Keratinocyte (primary cell): ENCODE results near the gene SMIM22. TPM values are rescaled to one million over a fixed set of nuclear protein-coding genes. Genes with fewer than 3 reads are reported as not detected.

Experiments
- DNase-seq: peaks from one replicate; pipeline ENCODE4 v3.0.0-alpha.2; 2011; ENCODE audit warnings: low read depth, missing footprints, low spot score
- FAIRE-seq: peaks from 2 replicates; lab custom pipeline; 2011; peaks lifted over from hg19 to GRCh38; lab: Jason Lieb, UNC
- H2AFZ ChIP-seq: 2 replicates; pipeline ENCODE4 v1.6.0; 2012; ENCODE audit warnings: low read length, control low read depth, inconsistent platforms; ENCODE audit not compliant: control insufficient read depth
- H3K27ac ChIP-seq: 2 replicates; pipeline ENCODE4 v1.5.1; 2011; ENCODE audit warnings: low read length; ENCODE audit not compliant: control insufficient read depth, insufficient read depth
- H3K27me3 ChIP-seq: 3 replicates; pipeline ENCODE4 v1.6.0; 2011; ENCODE audit warnings: low read length; ENCODE audit not compliant: control insufficient read depth, insufficient read depth; ENCODE audit errors: extremely low read depth
- H3K36me3 ChIP-seq, 2 experiments: 2 replicates in 1 of 2; 3 replicates in 1 of 2; pipeline ENCODE4 v1.5.1; 2011; ENCODE audit warnings: low read length in 2 of 2, mild to moderate bottlenecking in 1 of 2; ENCODE audit not compliant: control insufficient read depth in 2 of 2, insufficient read depth in 2 of 2; ENCODE audit errors: extremely low read depth in 1 of 2
- H3K4me1 ChIP-seq: 3 replicates; pipeline ENCODE4 v1.5.1; 2011; ENCODE audit warnings: low read length; ENCODE audit not compliant: control insufficient read depth, insufficient read depth; ENCODE audit errors: extremely low read depth
- H3K4me2 ChIP-seq: 3 replicates; pipeline ENCODE4 v1.6.0; 2011; ENCODE audit warnings: low read depth, low read length; ENCODE audit not compliant: control insufficient read depth, insufficient read depth; ENCODE audit errors: extremely low read depth
- H3K4me3 ChIP-seq, 3 experiments: fragments of 200-600 bp in 1 of 3; sonication (generic) in 1 of 3; 2 replicates in 2 of 3; 3 replicates in 1 of 3; pipeline ENCODE4 v1.5.1; 2011 to 2016; ENCODE audit warnings: low read length in 3 of 3, mild to moderate bottlenecking in 3 of 3, control low read depth in 2 of 3, inconsistent platforms in 1 of 3, low read depth in 1 of 3, mixed read lengths in 1 of 3, mixed run types in 1 of 3, moderate library complexity in 1 of 3; ENCODE audit not compliant: control insufficient read depth in 2 of 3, insufficient read depth in 2 of 3; ENCODE audit errors: extremely low read depth in 1 of 3
- H3K79me2 ChIP-seq: 2 replicates; pipeline ENCODE4 v1.6.0; 2012; ENCODE audit warnings: low read length; ENCODE audit not compliant: control insufficient read depth, insufficient read depth
- H3K9ac ChIP-seq: 3 replicates; pipeline ENCODE4 v1.6.0; 2011; ENCODE audit warnings: low read length; ENCODE audit not compliant: control insufficient read depth, insufficient read depth; ENCODE audit errors: extremely low read depth
- H3K9me1 ChIP-seq: 3 replicates; pipeline ENCODE4 v1.6.0; 2011; ENCODE audit warnings: low read length; ENCODE audit not compliant: control insufficient read depth, insufficient read depth; ENCODE audit errors: extremely low read depth
- H3K9me3 ChIP-seq: 2 replicates; pipeline ENCODE4 v1.5.1; 2012; ENCODE audit warnings: low read depth, low read length; ENCODE audit not compliant: control insufficient read depth
- H4K20me1 ChIP-seq: 3 replicates; pipeline ENCODE4 v1.6.0; 2011; ENCODE audit warnings: low read length; ENCODE audit not compliant: control insufficient read depth, insufficient read depth; ENCODE audit errors: extremely low read depth
- EZH2 ChIP-seq: IDR thresholded peaks from one replicate; pipeline ENCODE4 v1.6.1; 2012; ENCODE audit warnings: inconsistent platforms, mild to moderate bottlenecking, low read length, moderate library complexity
- dilution Hi-C: fragments of 300-500 bp; cut with MboI; formaldehyde crosslinking; loops from one replicate; pipeline ENCODE4 v1.7.0; 2020; ENCODE audit warnings: low sequenced_read_pairs; ENCODE audit not compliant: extremely low pct_ligation_motif_present
- polyA plus RNA-seq, 5 experiments: library from polyadenylated mRNA; depleted of rRNA in 3 of 5; stranded (reverse) in 3 of 5; stranded (forward) in 1 of 5; unstranded in 1 of 5; fragments of >200 nt; gene quantifications; 1 replicate in 1 of 5; 2 replicates in 3 of 5; 3 replicates in 1 of 5; pipeline versions ENCODE4 v1.2.1 to v1.2.3, GENCODE V29; 2011 to 2012; ENCODE audit warnings: missing spikeins in 2 of 5, low read depth in 1 of 5, low replicate concordance in 1 of 5
- TF ChIP-seq, protein P1 (sequence below), 3 experiments: IDR thresholded peaks in 1 of 3; conservative IDR thresholded peaks in 1 of 3; optimal IDR thresholded peaks in 1 of 3; 2 replicates in 2 of 3; 3 replicates in 1 of 3; pipeline versions ENCODE3 to v1.5.1; 2011; ENCODE audit warnings: low read length in 3 of 3, mild to moderate bottlenecking in 3 of 3, moderate library complexity in 2 of 3, control low read depth in 1 of 3, inconsistent platforms in 1 of 3; ENCODE audit not compliant: insufficient read depth in 2 of 3; ENCODE audit errors: extremely low read depth in 1 of 3

Gene SMIM22
- polyA plus RNA-seq, 1 donor (not counting 4 experiments of a cell fraction or from before 2014, with no cell fraction given), result 10.6 TPM

DNA sequence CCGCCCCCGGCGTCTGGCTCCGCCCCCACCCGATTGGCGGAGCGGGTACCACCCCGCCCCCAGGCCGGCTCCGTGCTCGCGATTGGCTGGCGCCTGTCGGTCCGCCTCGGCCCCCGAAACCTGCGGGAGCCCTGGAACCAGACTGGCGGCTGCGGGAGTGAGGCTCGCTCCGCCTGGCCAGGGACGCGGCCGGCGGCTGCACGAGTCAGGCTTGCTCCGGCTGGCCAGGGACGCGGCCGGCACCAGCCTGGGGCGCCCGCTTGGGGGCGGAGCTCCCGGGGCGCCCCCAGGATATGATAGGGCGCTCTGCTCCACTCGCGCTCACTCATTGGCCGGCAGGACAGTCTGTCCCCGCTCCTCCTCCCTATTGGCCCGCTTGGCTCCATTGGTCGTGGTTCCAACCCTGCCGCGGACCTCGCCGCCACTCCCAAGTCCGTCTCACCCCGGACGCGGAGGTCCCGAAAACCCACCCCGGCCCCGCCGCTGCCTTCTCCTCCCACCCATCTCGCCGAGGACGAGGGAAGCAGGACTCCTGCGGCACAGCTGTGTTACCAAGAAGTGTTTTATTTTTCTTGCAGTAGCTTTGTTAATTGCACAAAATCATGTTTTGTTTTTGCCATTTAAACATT, 7.6 kb downstream of the SMIM22 start:
- Histone ChIP-seq H3K4me1 (peaks cover 25% of the 10 kb centered on the region), H3K27me3 (no peaks in the 10 kb centered on the region), H3K79me2 (no peaks in the 10 kb centered on the region), H2AFZ (peak overlapping the region; percentile 56), H3K4me2 (peak overlapping the region; percentile 84), H3K9me1 (no peaks in the 10 kb centered on the region), H4K20me1 (no peaks in the 10 kb centered on the region), H3K9me3 (no peaks in the 10 kb centered on the region), H3K36me3 (peaks cover 13 to 14% of the 10 kb centered on the region in 2 experiments), H3K9ac (peak overlapping the region; percentile 56), H3K4me3 (peak overlapping the region; percentile 58 to 67 (median 66)), H3K27ac (peak overlapping the region; percentile 17)
- peak; percentile 53 for FAIRE-seq
- DNase-seq, result no peak
- TF ChIP-seq EZH2, result no peak
- TF ChIP-seq, protein P1, sequence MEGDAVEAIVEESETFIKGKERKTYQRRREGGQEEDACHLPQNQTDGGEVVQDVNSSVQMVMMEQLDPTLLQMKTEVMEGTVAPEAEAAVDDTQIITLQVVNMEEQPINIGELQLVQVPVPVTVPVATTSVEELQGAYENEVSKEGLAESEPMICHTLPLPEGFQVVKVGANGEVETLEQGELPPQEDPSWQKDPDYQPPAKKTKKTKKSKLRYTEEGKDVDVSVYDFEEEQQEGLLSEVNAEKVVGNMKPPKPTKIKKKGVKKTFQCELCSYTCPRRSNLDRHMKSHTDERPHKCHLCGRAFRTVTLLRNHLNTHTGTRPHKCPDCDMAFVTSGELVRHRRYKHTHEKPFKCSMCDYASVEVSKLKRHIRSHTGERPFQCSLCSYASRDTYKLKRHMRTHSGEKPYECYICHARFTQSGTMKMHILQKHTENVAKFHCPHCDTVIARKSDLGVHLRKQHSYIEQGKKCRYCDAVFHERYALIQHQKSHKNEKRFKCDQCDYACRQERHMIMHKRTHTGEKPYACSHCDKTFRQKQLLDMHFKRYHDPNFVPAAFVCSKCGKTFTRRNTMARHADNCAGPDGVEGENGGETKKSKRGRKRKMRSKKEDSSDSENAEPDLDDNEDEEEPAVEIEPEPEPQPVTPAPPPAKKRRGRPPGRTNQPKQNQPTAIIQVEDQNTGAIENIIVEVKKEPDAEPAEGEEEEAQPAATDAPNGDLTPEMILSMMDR (optimal IDR thresholded peaks at IDR 0.05 in 1 of 3, IDR thresholded peaks at IDR 0.05 in 1 of 3, conservative IDR thresholded peaks at IDR 0.05 in 1 of 3; ENCODE audit: extremely low read depth in 1 of 3, insufficient read depth in 2 of 3, low read length in 3 of 3), result no peak
- dilution Hi-C loops, result no loop called here

DNA sequence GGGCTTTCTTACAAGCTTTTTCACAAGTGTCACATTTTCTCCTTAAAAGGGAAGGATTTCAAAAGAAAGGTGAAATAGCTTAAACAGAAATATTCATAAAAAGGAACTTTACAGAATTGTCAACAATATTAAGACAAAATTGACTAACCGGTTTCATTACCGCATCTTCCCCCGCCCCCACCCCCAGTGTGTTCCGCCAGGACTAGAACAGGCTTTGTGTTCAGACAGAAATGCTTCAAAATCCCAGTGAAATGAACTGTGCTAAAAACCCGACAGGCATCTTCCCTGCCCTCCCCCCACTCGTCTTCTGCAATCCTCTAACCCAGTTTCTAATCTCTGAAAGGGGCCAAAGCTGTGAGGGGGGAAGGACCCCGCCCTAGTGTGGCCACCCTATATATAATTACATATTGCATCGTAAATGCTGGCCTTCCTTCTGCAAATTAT, 8.3 kb downstream of the SMIM22 start:
- Histone ChIP-seq H3K27ac (no peak overlapping the region), H3K4me1 (peaks cover 25% of the 10 kb centered on the region), H3K79me2 (no peaks in the 10 kb centered on the region), H2AFZ (no peak overlapping the region), H3K27me3 (no peaks in the 10 kb centered on the region), H3K4me3 (peak overlapping the region in 2 of 3 experiments; percentile 66 to 67), H3K9ac (no peak overlapping the region), H3K4me2 (peak overlapping the region; percentile 75), H3K9me3 (no peaks in the 10 kb centered on the region), H3K36me3 (peaks cover 11 to 13% of the 10 kb centered on the region in 2 experiments), H3K9me1 (no peaks in the 10 kb centered on the region), H4K20me1 (no peaks in the 10 kb centered on the region)
- dilution Hi-C loops, result no loop called here
- DNase-seq (no peak), FAIRE-seq (no peak)
- TF ChIP-seq EZH2, result no peak
- TF ChIP-seq, protein P1 (optimal IDR thresholded peaks at IDR 0.05 in 1 of 3, IDR thresholded peaks at IDR 0.05 in 1 of 3, conservative IDR thresholded peaks at IDR 0.05 in 1 of 3; ENCODE audit: extremely low read depth in 1 of 3, insufficient read depth in 2 of 3, low read length in 3 of 3), result no peak
